ENCODE measurements around the gene RAB11A. TPM values are rescaled to one million over a fixed set of nuclear protein-coding genes. Genes with fewer than 3 reads are reported as not detected.
A peak's percentile ranks its signal among the peaks of the same experiment; 100 is the strongest.

The RAB11A gene
- total and polyA plus RNA-seq, 2 experiments from 2014 or later: 248 to 306 TPM

- H3K9me2 ChIP-seq (replicated peaks; ENCODE audit: insufficient read depth): no peaks in the 10 kb centered on the region
- H3K4me1 ChIP-seq (ENCODE audit: insufficient read depth): peaks cover 25% of the 10 kb centered on the region
- peak overlapping the region; percentile 18 for H2AFZ ChIP-seq
- H3K4me2 ChIP-seq: peak overlapping the region; percentile 50
- no peaks in the 10 kb centered on the region for H3K9me3 ChIP-seq (ENCODE audit: low read depth)
- TF ChIP-seq EZH2 (IDR thresholded peaks at IDR 0.05; ENCODE audit: borderline replicate concordance): no peak
- peak; percentile 19 for TF ChIP-seq CTCF (IDR thresholded peaks at IDR 0.05; ENCODE audit: poor library complexity)
- TF ChIP-seq EZH2phosphoT487 (IDR thresholded peaks at IDR 0.05; ENCODE audit: low read depth, severe bottlenecking, unreplicated experiment): no peak
- no peaks in the 10 kb centered on the region for H3K27me3 ChIP-seq
- H4K20me1 ChIP-seq (ENCODE audit: insufficient read depth, poor library complexity, severe bottlenecking): no peaks in the 10 kb centered on the region
- H3K4me3 ChIP-seq: no peak overlapping the region
- peak; percentile 93 for DNase-seq (ENCODE audit: low spot score)
- H3K79me2 ChIP-seq: no peaks in the 10 kb centered on the region
- H3K36me3 ChIP-seq (replicated peaks; ENCODE audit: insufficient read depth, low read depth): no peaks in the 10 kb centered on the region
- peak overlapping the region; percentile 92 for H3K27ac ChIP-seq
- WGBS (ENCODE audit: low lambda C conversion rate, missing lambda C conversion rate): 21% methylated on average over 8 of the region's 8 CpGs
Observed at GRCh38 chr15:65832549-65833364, 36.5 kb upstream of the RAB11A start.

- DNase-seq (ENCODE audit: low spot score): no peak
- peaks cover 25% of the 10 kb centered on the region for H3K4me1 ChIP-seq (ENCODE audit: insufficient read depth)
- peak overlapping the region; percentile 50 for H3K4me2 ChIP-seq
Observed at GRCh38 chr15:65833501-65834205, 35.6 kb upstream of the RAB11A start.

GRCh38 chr15:65834603-65835282, 34.5 kb upstream of the RAB11A start:
- H3K27ac ChIP-seq: peak overlapping the region; percentile 92
- no peaks in the 10 kb centered on the region for H4K20me1 ChIP-seq (ENCODE audit: insufficient read depth, poor library complexity, severe bottlenecking)
- no peaks in the 10 kb centered on the region for H3K9me3 ChIP-seq (ENCODE audit: low read depth)
- H3K4me2 ChIP-seq: no peak overlapping the region
- peaks cover 25% of the 10 kb centered on the region for H3K4me1 ChIP-seq (ENCODE audit: insufficient read depth)
- no peaks in the 10 kb centered on the region for H3K27me3 ChIP-seq
- DNase-seq (ENCODE audit: low spot score): no peak
- H3K36me3 ChIP-seq (replicated peaks; ENCODE audit: insufficient read depth, low read depth): no peaks in the 10 kb centered on the region
- H3K9me2 ChIP-seq (replicated peaks; ENCODE audit: insufficient read depth): no peaks in the 10 kb centered on the region
- TF ChIP-seq EZH2phosphoT487 (IDR thresholded peaks at IDR 0.05; ENCODE audit: low read depth, severe bottlenecking, unreplicated experiment) (no peak), CTCF (IDR thresholded peaks at IDR 0.05; ENCODE audit: poor library complexity) (no peak), EZH2 (IDR thresholded peaks at IDR 0.05; ENCODE audit: borderline replicate concordance) (no peak)
- H3K4me3 ChIP-seq: no peak overlapping the region
- 93% methylated on average over 8 of the region's 8 CpGs for WGBS (ENCODE audit: low lambda C conversion rate, missing lambda C conversion rate)
- H3K79me2 ChIP-seq: no peaks in the 10 kb centered on the region
- no peak overlapping the region for H2AFZ ChIP-seq

More at GRCh38 chr15:65833501-65834205, 35.6 kb upstream of the RAB11A start:
- Histone ChIP-seq H3K27ac (peak overlapping the region; percentile 92), H3K9me3 (ENCODE audit: low read depth) (no peaks in the 10 kb centered on the region), H3K27me3 (no peaks in the 10 kb centered on the region), H3K4me3 (no peak overlapping the region), H3K9me2 (replicated peaks; ENCODE audit: insufficient read depth) (no peaks in the 10 kb centered on the region), H4K20me1 (ENCODE audit: insufficient read depth, poor library complexity, severe bottlenecking) (no peaks in the 10 kb centered on the region), H3K36me3 (replicated peaks; ENCODE audit: insufficient read depth, low read depth) (no peaks in the 10 kb centered on the region), H3K79me2 (no peaks in the 10 kb centered on the region), H2AFZ (peak overlapping the region; percentile 27)
- WGBS (ENCODE audit: low lambda C conversion rate, missing lambda C conversion rate): 73% methylated on average over 4 of the region's 4 CpGs
- TF ChIP-seq EZH2 (IDR thresholded peaks at IDR 0.05; ENCODE audit: borderline replicate concordance) (no peak), CTCF (IDR thresholded peaks at IDR 0.05; ENCODE audit: poor library complexity) (no peak), EZH2phosphoT487 (IDR thresholded peaks at IDR 0.05; ENCODE audit: low read depth, severe bottlenecking, unreplicated experiment) (no peak)

Data from hepatocyte (in vitro differentiated cells).